Pancreas (tissue), 10 donors: Measurements from ENCODE around the gene HSPBAP1. TPM values are rescaled to one million over a fixed set of nuclear protein-coding genes. Genes with fewer than 3 reads are reported as not detected.

ENCODE experiments used
- ATAC-seq, 4 donors: fragments of 200-7000 bp; cut with Tn5 transposase; one replicate each; pipeline versions ENCODE4 v1.8.0 to v1.9.1; 2020; ENCODE audit warnings: mild to moderate bottlenecking in 4 of 4, moderate library complexity in 4 of 4
- DNase-seq, 6 donors: peaks; one replicate each; pipeline ENCODE4 v3.0.0-alpha.2; 2020
- FAIRE-seq: peaks from 2 replicates; lab custom pipeline; 2012; peaks lifted over from hg19 to GRCh38; lab: Jason Lieb, UNC
- H3K27ac ChIP-seq, 4 donors: fragments of 200-600 bp; sonication (generic); 1 replicate in 3 of 4; 2 replicates in 1 of 4; pipeline versions ENCODE4 v1.5.0 to v1.8.0; 2020
- H3K27me3 ChIP-seq, 4 donors: fragments of 200-600 bp; one replicate each; pipeline ENCODE4 v1.8.0; 2021
- H3K36me3 ChIP-seq, 3 donors: fragments of 200-600 bp; sonication (generic) in 1 of 3; one replicate each; pipeline versions ENCODE4 v1.5.0 to v1.8.0; 2020 to 2021
- H3K4me1 ChIP-seq, 3 donors: fragments of 200-600 bp; one replicate each; pipeline ENCODE4 v1.8.0; 2021
- H3K4me3 ChIP-seq, 4 donors: fragments of 200-600 bp; sonication (generic) in 2 of 4; one replicate each; pipeline versions ENCODE4 v1.5.0 to v1.8.0; 2020 to 2021
- H3K9me3 ChIP-seq, 4 donors: fragments of 200-600 bp; one replicate each; pipeline ENCODE4 v1.8.0; 2021
- WGBS, 2 donors: extraction: QIAGEN DNeasy Blood & Tissue Kit; methylation state at CpG; one replicate each; pipeline ENCODE4 v1.1.7; 2013; 5-methylcytosine and 5-hydroxymethylcytosine counted together
- intact Hi-C, 3 donors: fragments of 100-400 bp; cut with DNase I; formaldehyde crosslinking; loops; one replicate each; pipeline versions ENCODE4 v1.11.1 to v1.14.2; 2022
- polyA plus RNA-seq, 2 donors: library from polyadenylated mRNA; stranded (reverse); fragments of 200-250 nt; gene quantifications; one replicate each; pipeline ENCODE4 v1.2.3, GENCODE V29; 2013
- total RNA-seq, 6 donors: library from RNA; stranded (reverse); fragmentation: NEBNext Ultra II Directional in 4 of 6; extraction: Animal tissue kit (Norgen Biotek cat#: 25700) in 4 of 6; gene quantifications; one replicate each; pipeline versions ENCODE4 v1.2.1 to v1.2.4, GENCODE V29; 2021 to 2023
- TF ChIP-seq, protein P1 (sequence below), 4 donors: fragments of 200-600 bp; sonication (generic) in 3 of 4; IDR thresholded peaks; one replicate each; pipeline versions ENCODE4 v1.5.0 to v1.8.0; 2021; ENCODE audit warnings: antibody characterized with exemption in 4 of 4
- donor health status: healthy with polysubstance abuse.
- donor health status: DM: no; HTN: no; CAD: no; lungs with moderate emphysema.
- donor health status: DM: no; HTN: no; CAD: no.
- donor health status: control.
- donor health status: control.
- donor health status: Bipolar disorder and iron deficiency.
- donor health status: DM: yes; HTN: yes; CAD: no.
- donor health status: DM: no; HTN: no; CAD: no.
- donor health status: DM: no; HTN: no; CAD: no.
- donor health status: DM: yes; HTN: yes; CAD: no.

Gene HSPBAP1
- total and polyA plus RNA-seq, 8 donors = 3.1 to 20.4 (median 4.6) TPM

DNA sequence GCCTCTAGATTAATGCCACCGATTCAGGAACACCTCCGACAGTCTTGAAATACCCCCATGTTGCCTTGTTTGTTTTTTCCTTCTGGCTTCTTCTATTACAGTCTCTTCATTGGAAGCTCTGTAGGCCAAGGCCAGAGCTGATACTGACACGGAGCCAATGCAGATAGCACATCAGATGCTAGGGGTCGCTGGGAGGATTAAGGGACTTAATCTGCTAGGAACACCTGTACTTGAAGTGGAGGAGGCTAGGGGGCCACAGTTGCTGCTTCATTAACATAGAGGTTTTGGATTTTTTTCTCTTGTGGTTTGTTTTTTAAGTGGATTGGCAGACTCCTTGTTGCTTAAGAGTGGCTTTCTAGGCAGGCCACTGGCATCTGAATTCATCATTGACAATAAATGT, 63.4 kb downstream of the HSPBAP1 start:
- intact Hi-C loops = no loop called here
- Histone ChIP-seq H3K27me3 (no peaks in the 10 kb centered on the region), H3K27ac (no peak overlapping the region), H3K9me3 (no peaks in the 10 kb centered on the region), H3K36me3 (no peaks in the 10 kb centered on the region), H3K4me1 (no peaks in the 10 kb centered on the region), H3K4me3 (no peak overlapping the region)
- DNase-seq = no peak
- TF ChIP-seq, protein P1, sequence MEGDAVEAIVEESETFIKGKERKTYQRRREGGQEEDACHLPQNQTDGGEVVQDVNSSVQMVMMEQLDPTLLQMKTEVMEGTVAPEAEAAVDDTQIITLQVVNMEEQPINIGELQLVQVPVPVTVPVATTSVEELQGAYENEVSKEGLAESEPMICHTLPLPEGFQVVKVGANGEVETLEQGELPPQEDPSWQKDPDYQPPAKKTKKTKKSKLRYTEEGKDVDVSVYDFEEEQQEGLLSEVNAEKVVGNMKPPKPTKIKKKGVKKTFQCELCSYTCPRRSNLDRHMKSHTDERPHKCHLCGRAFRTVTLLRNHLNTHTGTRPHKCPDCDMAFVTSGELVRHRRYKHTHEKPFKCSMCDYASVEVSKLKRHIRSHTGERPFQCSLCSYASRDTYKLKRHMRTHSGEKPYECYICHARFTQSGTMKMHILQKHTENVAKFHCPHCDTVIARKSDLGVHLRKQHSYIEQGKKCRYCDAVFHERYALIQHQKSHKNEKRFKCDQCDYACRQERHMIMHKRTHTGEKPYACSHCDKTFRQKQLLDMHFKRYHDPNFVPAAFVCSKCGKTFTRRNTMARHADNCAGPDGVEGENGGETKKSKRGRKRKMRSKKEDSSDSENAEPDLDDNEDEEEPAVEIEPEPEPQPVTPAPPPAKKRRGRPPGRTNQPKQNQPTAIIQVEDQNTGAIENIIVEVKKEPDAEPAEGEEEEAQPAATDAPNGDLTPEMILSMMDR (IDR thresholded peaks at IDR 0.05) = no peak
- WGBS, 2 donors = 53 to 63% methylated on average over 4 of the region's 4 CpGs
- no peak for FAIRE-seq
- no peak for ATAC-seq

DNA sequence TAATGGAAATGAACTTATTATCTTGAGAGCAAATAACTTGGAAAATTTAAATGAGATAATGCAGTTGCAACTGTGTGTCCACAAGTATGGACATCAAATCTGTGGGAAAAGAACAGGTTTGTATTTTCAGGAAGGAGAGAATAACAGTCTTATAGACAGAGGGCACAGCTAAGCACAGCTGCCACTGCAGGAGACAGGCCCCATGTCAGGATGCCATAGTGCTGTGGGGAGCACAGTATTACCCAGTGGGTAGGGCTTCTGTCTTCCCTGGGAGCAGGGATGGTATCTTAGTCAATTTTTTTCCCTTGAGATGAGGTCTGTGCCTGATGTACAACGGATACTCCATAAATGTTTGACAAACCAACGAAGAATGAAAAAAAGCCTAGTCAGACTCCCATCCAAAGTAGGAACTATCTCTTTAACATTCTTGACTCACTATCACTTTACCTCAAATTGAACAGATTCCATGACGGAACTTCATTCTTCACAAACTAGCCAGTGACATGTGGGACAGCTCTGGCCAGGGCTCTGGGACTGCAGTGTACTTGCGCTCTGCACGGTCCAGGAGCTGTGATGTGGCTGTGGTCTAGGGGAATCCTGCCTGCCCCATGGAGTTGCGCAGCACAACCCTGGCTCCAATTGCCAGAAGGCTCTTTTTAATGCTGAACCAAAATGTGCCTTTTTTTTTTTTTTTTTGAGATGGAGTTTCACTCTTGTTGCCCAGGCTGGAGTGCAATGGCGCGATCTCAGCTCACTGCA, 64.7 kb downstream of the HSPBAP1 start:
- intact Hi-C loops = no loop called here
- Histone ChIP-seq H3K27me3 (no peaks in the 10 kb centered on the region), H3K9me3 (no peaks in the 10 kb centered on the region), H3K4me1 (no peaks in the 10 kb centered on the region), H3K27ac (no peak overlapping the region), H3K4me3 (no peak overlapping the region), H3K36me3 (no peaks in the 10 kb centered on the region)
- no peak for FAIRE-seq
- WGBS, 2 donors = 93 to 95% methylated on average over 8 of the region's 8 CpGs
- TF ChIP-seq, protein P1 (IDR thresholded peaks at IDR 0.05) = no peak
- no peak for DNase-seq
- ATAC-seq = no peak

DNA sequence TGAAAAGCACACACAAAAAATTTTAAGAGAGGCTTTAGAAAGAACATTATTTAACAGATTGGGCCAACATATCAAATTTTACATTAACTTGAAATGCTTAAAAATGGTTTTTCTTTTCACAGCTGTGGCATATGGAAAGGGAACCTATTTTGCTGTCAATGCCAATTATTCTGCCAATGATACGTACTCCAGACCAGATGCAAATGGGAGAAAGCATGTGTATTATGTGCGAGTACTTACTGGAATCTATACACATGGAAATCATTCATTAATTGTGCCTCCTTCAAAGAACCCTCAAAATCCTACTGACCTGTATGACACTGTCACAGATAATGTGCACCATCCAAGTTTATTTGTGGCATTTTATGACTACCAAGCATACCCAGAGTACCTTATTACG, 65.4 kb downstream of the HSPBAP1 start:
- TF ChIP-seq, protein P1 (IDR thresholded peaks at IDR 0.05) = no peak
- FAIRE-seq (no peak), DNase-seq (no peak), ATAC-seq (no peak)
- intact Hi-C loops = no loop called here
- Histone ChIP-seq H3K27ac (no peak overlapping the region), H3K4me3 (no peak overlapping the region), H3K9me3 (no peaks in the 10 kb centered on the region), H3K27me3 (no peaks in the 10 kb centered on the region), H3K36me3 (no peaks in the 10 kb centered on the region), H3K4me1 (no peaks in the 10 kb centered on the region)
- 93 to 94% methylated on average over 3 of the region's 3 CpGs for WGBS, 2 donors

DNA sequence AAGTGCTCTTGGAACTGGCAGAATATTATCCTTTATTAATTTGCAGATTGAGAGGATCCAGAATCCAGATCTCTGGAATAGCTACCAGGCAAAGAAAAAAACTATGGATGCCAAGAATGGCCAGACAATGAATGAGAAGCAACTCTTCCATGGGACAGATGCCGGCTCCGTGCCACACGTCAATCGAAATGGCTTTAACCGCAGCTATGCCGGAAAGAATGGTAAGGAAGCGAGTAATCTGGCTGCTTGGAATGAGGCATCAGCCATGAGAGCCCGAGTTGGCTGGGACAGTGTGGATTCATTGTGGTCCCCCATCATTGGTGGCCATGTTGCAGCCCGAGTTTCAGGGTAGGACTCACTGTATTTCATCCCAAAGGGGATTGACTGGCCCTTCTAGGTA, 65.9 kb downstream of the HSPBAP1 start:
- no peak overlapping the region for H3K27ac ChIP-seq
- no peak overlapping the region for H3K4me3 ChIP-seq
- TF ChIP-seq, protein P1 (IDR thresholded peaks at IDR 0.05) = no peak
- no peaks in the 10 kb centered on the region for H3K4me1 ChIP-seq
- H3K36me3 ChIP-seq = no peaks in the 10 kb centered on the region
- no peak for FAIRE-seq
- no peaks in the 10 kb centered on the region for H3K27me3 ChIP-seq
- no peak for ATAC-seq
- H3K9me3 ChIP-seq = no peaks in the 10 kb centered on the region
- 96 to 98% methylated on average over 9 of the region's 9 CpGs for WGBS, 2 donors
- DNase-seq = no peak
- intact Hi-C loops = no loop called here

DNA sequence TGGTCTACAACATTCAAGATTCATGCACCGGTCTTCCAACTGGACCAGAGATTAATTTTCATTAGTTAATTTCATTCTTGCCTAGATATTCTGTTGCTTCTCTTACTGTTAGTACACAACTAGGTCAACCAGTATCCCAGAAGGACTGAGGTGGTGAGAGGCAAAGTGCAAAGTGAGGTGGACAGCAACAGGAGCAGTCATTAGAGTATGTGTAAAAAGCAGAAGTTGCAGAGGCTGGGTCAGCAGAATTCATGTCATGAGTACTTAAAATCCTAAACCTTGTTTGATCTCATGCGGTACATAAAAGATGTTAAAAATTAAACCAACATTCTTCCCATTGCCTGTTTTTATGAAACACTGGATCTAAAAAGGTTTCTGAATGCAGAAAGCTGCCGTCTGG, 66.3 kb downstream of the HSPBAP1 start:
- ATAC-seq = no peak
- Histone ChIP-seq H3K27me3 (no peaks in the 10 kb centered on the region), H3K4me1 (no peaks in the 10 kb centered on the region), H3K27ac (no peak overlapping the region), H3K4me3 (no peak overlapping the region), H3K36me3 (no peaks in the 10 kb centered on the region), H3K9me3 (no peaks in the 10 kb centered on the region)
- TF ChIP-seq, protein P1 (IDR thresholded peaks at IDR 0.05) = no peak
- DNase-seq = no peak
- intact Hi-C loops = no loop called here
- WGBS, 2 donors = 93 to 95% methylated on average over 3 of the region's 3 CpGs
- no peak for FAIRE-seq
